Measurements from ENCODE around the gene NHS.
"Not testable (repeated sequence)": the region's sequence is repeated elsewhere in the genome, so short reads cannot be mapped to it uniquely, and the experiment has no call there.

Gene NHS

DNA sequence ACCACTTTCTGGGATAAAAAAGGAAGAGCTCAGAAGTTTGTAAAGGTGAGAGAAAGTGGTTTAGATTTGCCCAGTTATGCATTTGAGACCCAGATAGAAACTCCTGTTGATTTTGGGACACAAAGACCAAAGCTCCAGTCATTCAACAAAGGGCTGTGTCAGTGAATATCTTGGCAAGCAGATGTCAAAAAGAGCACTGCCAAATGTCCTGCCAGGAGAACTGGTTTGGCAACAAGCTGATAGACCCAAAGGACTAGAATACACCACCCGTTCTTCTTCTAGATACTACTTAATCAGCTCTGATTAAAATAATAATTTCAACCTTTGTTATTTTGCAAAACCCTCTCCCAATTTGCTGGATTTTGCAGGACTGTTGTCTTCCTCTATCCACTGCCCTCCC is 121.4 kb downstream of the NHS start:
- DNase-seq (ENCODE audit: low spot score) = no peak

DNA sequence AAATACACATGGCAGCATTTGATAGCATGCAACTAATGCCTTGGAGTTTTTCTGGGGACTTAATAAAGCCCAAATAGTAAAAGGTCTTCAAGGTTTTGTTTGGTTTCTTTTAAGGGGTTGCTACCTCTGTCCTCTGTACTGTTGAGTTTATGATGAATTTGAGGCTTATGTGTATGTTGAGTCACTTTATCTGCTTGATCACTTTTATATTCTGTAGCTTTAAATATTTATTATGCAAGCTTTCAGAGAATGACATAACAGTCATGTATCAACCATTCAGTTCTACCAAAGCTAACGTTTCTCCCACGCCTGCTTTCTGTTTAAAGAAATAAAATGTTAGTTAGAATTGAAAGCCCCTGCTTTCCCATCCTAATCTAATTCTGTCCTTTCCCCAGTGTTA is 122.2 kb downstream of the NHS start:
- DNase-seq (ENCODE audit: low spot score) = no peak

DNA sequence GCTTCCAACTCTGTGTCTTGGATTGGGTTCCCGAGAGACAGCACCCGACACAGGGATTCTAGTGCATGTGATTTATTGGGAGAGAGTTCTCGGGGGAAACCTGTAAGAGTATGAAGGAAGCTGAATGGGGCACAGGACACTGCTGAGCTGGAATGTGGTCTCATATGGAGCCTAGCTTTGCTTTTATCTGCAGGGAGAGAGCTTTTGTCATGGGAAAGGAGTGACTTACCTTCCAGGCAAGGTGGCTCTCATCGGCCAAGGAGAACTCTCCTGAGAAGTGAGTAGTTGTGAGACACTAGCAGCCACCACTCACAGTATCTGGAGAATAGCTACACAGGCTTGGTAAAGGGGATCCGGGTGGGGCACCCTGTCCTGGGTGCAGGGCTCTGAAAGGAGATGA is 124.5 kb downstream of the NHS start:
- no peak for DNase-seq (ENCODE audit: low spot score)

DNA sequence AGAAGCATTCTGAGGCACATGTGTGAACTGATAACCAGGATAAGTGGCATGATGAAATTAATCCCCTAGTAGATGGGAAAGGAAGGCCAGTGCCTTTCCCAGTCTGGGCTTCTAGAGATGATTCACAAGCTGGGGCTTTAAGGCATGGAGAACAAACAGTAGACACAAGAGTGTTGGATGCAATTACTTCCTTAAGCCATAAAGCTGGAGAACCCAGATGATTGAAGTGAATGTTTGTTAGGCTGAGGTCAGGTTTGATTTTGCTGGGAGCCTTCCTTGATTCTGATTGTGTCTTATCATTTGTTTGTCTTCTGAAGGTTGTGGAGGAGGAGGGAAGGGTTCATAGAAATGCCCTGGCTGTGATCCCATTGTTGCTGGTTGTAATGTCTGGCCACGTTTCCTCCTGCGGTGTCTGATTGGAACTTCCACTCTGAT is 125.2 kb downstream of the NHS start:
- DNase-seq (ENCODE audit: low spot score) = no peak

DNA sequence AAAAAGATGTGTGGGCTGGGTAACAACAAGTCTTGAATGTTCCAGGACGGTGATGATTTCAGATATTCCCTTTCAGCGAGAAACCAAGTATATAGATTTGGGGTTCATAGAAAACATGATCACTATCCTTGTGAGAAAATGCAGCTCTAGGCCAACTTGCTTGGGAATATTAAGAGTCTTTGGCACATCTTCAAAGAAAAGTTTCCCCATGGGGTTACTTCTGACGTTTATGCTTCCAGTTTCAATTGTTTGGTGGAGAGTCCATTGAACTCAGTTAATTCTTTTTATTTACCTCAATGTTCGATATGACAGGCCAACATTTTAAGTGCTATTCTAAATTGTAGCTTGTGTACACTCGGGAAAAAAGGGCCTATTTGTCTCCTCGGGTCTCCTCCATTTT is 126.7 kb downstream of the NHS start:
- DNase-seq (ENCODE audit: low spot score) = no peak

DNA sequence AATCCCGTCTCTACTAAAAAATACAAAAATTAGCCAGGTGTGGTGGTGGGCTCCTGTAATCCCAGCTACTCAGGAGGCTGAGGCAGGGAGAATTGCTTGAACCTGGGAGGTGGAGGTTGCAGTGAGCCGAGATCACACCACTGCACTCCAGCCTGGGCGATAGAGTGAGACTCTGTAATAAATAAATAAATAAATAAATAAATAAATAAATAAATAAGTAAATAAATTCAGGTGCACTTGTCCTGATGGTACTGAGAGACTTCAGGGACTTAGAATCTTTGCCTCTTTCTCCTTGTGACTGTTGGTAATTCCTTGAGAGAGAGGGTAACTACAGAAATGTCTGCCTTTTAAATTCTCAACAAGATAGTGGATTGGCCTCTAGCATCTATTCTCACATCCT is 131.4 kb downstream of the NHS start:
- not testable (repeated sequence) for DNase-seq (ENCODE audit: low spot score)

DNA sequence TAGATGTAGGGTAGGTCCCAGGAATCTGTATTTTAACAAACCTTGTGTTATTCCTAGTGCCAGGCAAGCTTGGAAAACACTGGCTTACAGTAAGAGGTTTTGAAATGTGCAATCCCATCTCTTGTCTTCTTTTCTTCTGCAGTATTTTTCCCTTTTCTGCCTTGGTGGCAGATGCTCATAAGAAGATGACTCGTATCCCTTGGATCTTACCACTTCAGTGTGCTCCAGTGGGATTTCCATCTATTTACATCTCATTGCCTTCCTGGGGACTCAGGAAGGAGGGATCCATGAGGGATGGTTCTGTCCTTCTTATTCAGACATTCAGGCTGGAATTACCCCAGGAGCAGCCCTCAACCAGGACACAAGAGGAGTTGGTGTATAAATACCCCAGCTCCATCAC is 136.6 kb downstream of the NHS start:
- DNase-seq (ENCODE audit: low spot score) = no peak

DNA sequence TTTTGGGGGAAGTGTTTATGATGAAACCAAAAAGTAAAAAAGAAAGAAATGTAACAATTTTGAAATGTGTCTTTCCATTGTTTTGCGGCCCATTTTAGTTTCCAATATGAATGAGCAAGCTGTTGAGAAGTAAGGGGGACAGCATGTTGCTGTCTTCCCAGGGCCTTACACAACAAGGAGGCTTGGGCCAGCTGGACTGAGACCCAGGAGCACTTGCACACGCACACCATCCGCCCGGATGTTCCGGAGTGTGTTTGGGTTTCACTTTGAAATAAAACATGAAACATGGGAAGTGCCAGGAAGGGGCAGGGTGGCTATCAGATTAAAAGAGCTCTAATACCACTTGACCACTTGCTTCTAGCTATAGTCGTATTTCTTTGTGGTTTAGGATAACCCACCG is 144.4 kb downstream of the NHS start:
- no peak for DNase-seq (ENCODE audit: low spot score)

DNA sequence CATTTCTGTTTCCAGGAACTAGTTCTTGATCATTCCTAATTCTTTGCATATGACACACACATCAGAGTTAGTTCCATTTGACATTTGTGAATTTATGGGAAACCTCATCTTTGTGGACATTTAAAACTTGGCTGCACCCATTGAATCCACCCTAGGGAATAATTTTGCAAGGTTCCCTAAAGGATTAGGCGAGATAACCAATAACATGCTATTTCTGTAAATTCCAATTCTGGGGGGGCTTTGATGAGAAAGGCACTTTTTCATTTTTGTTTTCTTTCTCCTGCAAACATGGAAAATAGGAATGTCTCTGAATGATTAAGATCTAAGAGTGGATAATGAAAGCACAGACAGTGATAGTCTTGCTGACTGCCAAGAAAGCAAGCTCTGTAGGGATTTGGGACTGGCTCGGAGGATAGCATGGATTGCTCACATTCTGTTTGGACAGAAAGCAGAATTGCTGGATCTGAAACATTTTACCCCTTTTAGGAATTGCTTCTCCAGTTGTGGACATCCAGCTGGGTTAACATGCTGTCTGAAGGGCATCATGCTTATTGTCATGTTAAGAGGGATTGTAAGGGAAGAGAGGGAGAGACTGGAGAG is 145.1 kb downstream of the NHS start:
- no peak for DNase-seq (ENCODE audit: low spot score)

DNA sequence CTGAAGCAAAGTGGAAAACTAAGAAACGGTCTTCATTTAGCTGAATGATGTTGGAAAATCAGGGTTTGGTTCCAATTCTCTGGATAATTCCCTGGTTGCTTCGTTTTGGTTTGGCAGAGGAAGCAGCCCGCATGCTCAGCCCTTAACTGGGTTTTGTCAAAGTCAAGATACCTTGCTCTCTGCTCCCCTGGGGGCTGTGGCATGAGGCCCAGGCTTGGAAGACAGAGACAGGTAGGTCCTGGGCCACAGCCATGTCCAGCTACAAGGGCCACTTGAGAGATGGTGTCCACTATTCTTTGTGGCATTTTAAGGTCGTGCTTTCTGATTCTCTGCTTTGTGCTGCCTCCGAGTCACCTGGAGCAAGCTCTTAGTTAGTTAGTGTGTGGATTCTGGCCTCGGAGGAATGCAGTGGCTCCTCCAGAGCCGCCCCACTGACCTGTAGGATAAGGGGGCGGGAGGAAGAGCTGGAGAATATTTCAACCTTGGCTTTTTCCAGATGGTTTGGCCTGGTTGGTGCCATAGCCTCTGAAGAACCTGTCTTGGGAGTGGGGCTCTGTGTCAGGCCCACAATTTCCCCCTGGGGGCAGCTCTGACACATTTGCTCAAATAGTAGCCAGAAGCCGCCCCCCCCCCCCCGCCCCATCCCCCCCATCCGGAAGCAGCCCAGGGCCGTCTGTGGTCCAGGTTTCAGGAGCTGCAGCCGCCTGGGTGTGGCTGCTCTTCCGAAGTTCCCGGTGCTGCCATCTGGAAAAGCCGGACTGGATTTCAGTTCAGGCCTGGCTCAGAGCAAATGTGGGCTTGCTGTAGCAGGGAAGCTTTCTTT is 147.1 kb downstream of the NHS start:
- no peak for DNase-seq (ENCODE audit: low spot score)

DNA sequence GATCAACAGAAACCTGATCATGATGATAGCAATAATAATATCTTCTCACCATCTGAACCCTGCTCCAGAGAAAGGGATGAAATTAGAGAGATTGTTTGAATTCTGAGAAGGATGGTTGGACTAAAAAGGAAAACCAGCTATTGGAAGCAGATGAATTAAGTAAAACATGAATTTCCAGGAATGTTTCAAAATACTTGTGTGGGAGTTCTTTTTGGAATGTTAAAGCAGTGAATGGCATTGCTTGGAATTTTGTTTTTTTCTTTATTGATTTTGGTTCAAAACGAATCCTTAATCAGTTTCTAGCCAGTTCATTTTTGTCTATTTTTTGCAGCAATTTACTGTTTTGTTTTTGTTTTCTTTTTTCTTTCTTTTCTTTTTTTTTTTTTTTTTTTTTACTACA is 150.3 kb downstream of the NHS start:
- DNase-seq (ENCODE audit: low spot score) = no peak

DNA sequence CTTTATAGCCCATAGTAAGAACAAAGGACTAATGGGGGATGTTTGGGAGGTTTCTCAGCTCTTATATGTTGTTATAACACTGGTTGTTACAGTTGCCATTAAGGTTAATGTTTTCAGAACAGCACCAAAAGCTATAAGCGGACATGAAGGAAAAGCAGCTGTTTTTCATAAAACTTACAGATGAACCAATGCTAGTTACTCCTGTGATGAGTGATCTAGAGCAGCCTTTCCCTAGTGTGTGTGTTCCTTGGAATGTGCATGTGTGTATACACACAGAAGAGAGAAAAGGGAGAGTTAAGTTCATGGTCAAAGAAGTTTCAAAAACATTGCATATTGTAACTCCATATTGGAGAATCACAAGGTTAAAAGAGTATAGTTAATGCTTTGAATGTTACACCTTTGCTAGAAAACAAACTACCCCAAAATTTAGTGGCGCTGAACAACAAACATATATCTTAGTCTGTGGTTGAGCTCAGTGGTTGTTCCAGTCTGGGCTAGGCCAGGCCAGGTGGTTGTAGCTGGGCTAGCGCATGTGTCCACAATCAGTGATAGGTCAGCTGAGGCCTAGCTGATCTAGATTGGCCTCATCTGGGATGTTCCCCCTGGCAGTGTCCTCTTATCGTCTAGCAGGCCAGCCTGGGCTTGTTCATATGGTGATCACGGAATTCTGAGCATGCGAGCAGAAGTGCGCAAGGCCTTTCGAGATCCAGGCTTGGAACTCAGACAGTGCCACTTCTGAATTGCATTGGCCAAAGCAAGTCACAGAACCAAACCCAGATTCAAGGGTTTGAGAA is 151.0 kb downstream of the NHS start:
- no peak for DNase-seq (ENCODE audit: low spot score)

DNA sequence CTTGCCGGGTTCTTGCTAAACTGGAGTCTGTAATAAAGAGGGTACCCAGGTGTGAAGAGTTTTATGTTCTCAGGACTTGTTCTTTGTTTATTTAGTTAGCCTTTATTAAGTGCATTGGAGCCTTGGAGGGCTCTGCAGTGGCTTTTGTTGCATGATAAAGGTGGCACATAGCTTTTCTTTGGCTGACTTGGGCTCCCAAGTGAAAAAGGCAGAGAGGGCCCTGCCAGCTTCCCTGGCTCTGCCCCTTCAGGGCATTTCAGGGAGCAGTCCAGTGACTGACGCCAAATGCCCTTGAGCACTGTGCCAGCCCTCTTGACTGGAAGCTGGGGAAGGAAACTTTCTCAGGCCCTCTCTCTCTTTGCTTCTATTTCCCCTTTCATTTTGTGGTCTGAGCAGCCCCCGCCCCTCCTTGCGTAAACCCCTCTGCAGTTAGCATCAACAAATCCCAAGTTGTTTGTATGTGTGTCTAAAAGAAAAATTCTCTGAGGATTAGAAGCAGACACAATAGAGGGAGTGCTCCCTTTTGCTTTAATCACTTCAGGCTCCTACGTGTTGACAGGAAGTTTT is 152.2 kb downstream of the NHS start:
- no peak for DNase-seq (ENCODE audit: low spot score)

DNA sequence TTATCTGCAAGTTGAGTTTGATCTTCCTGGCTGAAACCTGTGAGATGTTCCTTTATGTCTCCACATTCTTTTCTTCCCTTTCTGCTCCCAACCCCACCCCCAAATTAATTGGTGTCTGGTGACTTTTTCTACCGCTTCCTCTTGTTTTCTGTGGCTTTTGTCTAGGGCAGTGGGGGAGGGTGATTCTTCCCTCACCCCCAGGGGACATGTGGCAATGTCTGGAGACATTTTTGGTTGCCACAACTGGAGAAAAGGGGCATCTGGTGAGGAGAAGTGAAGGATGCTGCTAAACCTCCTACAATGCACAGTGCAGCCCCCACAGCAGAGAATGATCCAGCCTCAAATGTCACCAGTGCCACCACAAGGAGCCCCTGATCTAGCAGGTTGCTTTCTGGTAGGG is 152.9 kb downstream of the NHS start:
- DNase-seq (ENCODE audit: low spot score) = no peak

DNA sequence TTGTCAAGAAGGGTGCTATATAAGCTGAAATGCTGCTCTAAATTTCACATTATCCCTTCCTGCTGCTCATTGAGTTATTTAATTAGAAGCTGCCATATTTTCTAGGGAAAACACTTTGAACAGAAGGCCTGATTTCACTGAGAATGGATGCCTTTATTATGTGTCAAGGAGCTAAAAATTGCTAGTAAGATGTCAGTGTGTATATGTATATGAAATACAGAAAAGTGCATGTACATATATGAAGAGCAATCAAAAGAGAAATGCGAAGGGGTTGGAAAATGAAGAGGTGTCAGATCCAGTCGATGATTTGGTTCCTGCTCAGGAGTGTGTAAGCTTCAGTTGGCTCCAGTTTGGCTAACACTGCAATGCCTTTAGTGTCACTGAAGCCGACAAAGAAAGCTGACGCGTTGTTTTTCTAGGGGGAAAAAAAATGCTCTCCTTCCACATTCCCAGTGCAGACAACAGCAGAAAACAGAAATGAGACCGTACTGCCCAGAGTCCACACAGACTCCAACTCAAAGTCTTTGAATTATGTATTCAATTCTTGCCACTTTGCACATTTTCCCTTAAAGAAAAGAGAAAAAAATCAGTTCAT is 154.2 kb downstream of the NHS start:
- no peak for DNase-seq (ENCODE audit: low spot score)

DNA sequence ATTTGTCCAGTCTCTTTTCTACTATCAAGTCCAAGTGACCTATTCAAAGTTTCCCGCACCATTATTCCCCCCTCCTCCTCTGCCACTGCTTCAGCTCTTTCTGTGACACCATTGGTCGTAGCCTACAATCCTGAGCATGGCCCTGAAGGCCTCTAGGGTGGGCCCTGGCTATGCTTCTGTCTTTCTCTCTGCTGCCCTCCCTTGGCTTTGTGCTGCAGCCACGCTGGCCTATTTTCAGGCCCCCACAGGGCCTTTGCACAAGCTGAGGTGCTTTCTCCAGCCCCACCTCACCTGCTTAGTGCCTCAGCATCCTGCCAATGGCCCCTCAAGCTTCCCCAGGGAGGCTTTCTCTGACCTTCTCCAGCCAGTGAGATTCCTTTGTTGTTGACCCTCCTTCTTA is 156.5 kb downstream of the NHS start:
- no peak for DNase-seq (ENCODE audit: low spot score)

DNA sequence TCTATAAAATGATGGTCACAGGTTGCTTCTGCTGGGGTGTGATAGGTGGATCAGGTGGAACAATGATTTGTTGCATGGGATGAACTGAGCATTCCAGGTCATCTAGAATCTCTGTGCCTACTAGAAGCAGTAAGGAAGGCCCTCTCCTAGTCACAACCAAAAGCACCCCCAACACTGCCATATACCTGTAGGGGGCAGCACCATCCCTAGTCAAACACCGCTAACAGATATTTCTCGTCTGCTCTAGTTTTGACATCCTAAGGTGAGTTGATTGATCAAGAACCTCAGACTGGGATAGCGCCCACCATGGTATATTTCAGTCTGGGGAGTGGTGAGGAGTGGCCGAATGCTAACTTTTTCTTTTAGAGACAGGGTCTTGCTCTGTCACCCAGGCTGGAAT is 160.2 kb downstream of the NHS start:
- peak; percentile 2 for DNase-seq (ENCODE audit: low spot score)

DNA sequence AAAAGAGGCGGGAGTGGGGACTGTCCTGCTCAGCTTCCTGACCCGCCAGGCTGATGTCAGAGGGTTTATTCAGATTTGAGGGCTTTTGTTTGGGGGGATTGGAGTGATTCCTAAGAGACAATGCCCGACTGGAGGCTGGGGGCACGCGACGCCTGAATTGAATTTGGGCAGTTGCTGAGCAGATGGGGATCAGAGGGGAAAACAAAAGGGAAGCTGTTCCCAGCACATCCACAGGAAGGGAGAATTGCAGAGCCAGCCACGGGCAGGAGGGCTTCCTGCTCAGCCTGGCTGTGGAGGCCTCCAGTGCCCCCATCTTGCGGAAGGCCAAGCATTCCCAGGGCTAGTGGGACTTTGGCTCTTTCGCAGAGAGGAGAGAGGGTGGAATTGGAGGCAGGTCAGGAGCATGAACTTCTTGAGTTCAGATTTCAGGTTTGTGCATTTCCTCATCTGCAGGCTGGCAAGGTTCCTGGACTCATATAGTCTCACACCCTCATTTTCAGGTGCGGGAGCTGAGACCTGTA is 162.8 kb downstream of the NHS start:
- DNase-seq (ENCODE audit: low spot score) = no peak

DNA sequence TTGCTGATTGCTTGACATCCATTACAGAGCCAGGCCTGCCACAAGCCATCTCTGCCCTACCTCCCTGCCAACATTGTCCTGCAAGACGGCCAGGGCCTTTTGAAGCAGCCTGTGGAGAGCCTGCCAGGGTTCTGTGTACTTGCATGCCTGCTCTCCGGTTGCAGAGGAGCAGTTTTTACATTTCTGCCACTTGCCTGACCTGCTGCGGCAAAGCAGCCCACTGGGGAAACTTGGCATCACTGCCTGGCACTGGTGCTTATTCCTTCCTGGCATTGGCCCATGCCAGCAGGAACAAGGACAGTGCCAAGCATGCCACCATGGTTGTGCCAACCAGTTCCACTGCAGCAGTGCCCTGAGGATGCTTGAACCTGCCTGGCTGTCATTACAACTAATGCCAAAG is 167.1 kb downstream of the NHS start:
- no peak for DNase-seq (ENCODE audit: low spot score)

DNA sequence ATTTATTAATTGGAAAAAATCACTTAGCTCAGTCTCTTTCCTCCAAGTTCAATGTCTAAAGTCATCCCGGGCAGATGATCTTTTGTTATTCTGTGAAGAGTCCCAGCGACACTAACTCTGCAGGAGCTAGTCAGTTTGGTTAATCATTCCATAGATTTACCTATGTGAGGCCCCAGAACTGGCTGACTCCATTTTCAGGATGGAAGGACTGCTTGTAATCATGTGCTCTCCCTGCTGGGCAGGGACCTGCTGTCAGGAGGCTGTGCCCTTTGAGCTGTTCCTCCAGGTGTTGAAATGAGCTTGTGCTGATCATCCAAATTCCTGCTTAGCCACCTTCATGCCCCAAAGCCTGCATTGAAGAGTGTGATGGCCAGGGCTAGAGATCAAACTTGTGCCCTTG is 169.8 kb downstream of the NHS start:
- DNase-seq (ENCODE audit: low spot score) = no peak

DNA sequence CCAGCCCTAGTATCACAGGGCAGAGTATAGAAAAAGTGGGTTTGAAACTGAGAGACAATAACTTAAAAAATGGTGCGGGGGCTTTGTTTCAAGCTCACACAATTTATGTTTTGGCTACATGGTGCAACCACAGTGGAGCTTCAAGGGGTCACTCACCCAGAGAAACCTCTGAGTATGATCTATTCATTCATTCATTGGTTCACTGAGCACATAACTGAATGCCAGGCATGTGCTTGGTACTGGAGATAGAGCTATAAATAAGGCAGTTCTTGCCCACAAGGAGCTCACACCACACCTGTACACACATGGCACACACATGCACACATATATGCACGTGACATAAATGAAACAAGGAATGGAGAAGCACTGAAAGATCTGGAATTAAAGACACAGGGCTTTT is 171.4 kb downstream of the NHS start:
- DNase-seq (ENCODE audit: low spot score) = no peak

DNA sequence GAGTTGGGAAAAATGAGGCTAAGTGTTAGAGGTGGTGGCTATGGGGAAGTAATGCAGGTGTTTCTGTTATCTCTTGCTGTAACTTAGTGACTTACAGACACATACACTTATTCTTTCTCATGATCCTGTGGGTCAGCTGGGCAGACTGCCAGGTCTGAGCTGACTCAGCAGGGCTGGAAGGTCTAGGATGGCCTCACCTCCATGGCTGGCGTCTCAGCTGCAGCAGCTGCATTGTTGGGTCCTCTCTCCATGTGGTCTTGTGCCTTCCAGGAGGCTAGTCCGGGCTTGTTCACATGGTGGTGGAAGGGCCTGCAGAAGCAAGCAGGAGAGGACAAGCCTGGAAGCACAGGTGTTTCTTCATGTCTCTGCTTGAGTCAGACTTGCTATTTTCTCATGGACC is 172.7 kb downstream of the NHS start:
- DNase-seq (ENCODE audit: low spot score) = no peak
